Adrenal gland (tissue), 5 donors: Measurements from ENCODE around the gene TMIGD1.

Experiments
- CTCF ChIP-seq, 6 experiments: fragments of 450-650 bp in 4 of 6; fragments of 200-600 bp in 2 of 6; sonication (generic) in 1 of 6; IDR thresholded peaks; 1 replicate in 5 of 6; 2 replicates in 1 of 6; pipeline versions ENCODE4 v1.5.1 to v1.8.0; 2016 to 2021; ENCODE audit warnings: antibody characterized with exemption in 6 of 6, mild to moderate bottlenecking in 2 of 6, moderate library complexity in 1 of 6
- POLR2A ChIP-seq, 2 donors: fragments of 450-650 bp; IDR thresholded peaks; one replicate each; pipeline ENCODE4 v1.6.1; 2017; ENCODE audit warnings: antibody characterized with exemption in 2 of 2, mild to moderate bottlenecking in 2 of 2, moderate library complexity in 1 of 2
- donor health status: DM: no; HTN: no; CAD: no.

GRCh38 chr17:30377574-30378240 is 43.9 kb upstream of the TMIGD1 start:
- no peak for TF ChIP-seq CTCF (IDR thresholded peaks at IDR 0.05)
- no peak for TF ChIP-seq POLR2A (IDR thresholded peaks at IDR 0.05)
